GM19397 (cell line): ENCODE measurements around the gene NEGR1.
A peak's percentile ranks its signal among the peaks of the same experiment; 100 is the strongest.

Source experiments
- ATAC-seq: cut with Tn5 transposase; IDR thresholded peaks from one replicate; pipeline ENCODE4 v1.9.1; 2021; ENCODE audit warnings: mild to moderate bottlenecking, moderate library complexity; ENCODE audit not compliant: unreplicated experiment

Gene NEGR1

DNA sequence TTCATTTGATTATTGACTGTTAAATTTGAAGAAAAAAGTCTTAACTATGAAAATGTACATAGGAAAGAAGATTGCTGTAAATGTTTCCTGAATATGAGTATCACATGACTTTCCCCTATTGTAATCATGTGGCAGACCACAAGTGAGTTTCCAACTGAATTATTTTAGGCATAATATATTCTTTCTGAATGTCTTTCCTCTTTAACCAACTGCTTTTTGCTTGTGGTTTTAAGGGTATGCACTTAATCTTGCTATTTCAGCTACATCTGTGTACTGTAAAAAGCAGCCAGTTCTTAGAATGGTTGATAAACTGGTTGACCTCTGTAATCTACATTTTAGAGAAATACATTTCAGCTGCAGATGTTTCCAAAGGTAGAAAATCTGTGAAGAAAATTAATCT, 400.7 kb downstream of the NEGR1 start:
- ATAC-seq: no peak

DNA sequence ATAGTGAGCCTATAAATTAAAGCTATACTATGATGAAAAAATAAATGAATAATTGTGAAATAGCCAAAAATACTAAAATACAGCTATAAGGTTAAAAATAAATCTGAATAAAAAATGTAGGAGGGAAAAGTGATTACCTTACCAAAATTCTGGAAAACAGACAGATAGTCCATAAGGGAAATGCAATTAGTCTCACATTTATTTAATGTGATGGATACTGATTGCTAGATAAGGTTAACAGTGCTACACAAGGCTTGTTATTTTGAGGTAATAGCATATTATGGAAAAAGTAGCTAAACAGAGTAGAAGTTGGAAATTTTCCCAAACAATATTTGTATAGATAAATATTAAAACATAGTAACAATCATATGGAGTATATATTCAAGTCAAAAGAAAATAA, 413.0 kb downstream of the NEGR1 start:
- no peak for ATAC-seq

DNA sequence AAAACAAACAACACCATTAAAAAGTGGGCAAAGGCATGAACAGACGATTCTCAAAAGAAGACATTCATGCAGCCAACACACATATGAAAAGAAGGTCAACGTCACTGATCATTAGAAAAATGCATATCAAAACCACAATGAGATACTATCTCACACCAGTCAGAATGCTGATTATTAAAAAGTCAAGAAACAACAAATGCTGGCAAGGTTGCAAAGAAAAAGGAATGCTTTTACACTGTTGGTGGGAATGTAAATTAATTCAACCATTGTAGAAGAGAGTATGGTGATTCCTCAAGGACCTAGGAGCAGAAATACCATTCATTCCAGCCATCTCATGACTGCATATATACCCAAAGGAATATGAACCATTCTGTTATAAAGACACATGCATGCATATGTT, 419.6 kb downstream of the NEGR1 start:
- ATAC-seq: no peak

DNA sequence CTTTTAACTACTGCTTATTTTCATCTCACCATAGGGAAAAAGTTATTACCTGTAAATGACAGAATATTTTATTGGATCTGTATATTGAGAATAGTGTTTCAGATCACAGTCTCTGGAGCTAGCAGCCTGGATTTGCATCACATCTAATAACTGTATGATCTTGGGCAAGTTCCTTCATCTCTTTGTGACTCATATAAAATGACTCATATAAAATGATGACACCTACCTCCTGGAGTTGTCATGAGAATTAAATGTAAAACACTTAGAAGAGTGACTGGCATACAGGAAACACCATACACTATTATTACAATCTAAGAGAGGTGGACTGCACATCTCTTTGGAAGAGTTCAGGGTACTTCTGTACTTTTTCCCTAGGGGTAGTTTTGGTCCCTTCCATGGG, 421.3 kb downstream of the NEGR1 start:
- ATAC-seq: no peak

GRCh38 chr1:71859806-71860205, 422.5 kb downstream of the NEGR1 start:
- no peak for ATAC-seq

DNA sequence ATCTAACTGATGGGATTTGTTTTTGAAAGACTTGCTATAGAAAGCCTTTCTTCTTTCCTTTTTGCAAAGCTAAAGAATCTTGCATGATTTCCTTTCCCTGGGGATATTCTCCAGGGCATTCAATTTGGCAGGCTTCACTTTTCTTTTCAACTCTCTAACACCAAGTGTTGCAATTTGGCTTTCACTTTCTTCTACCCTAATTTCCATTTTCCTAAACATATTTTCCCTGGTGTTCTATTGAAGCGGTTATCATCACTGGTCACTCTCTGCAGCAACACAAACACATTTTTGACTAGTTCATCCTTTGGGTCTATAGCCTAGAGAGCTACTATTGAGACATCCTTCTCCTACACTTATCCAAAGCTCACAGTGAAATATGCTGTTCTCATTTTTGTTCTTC, 424.5 kb downstream of the NEGR1 start:
- ATAC-seq: no peak

DNA sequence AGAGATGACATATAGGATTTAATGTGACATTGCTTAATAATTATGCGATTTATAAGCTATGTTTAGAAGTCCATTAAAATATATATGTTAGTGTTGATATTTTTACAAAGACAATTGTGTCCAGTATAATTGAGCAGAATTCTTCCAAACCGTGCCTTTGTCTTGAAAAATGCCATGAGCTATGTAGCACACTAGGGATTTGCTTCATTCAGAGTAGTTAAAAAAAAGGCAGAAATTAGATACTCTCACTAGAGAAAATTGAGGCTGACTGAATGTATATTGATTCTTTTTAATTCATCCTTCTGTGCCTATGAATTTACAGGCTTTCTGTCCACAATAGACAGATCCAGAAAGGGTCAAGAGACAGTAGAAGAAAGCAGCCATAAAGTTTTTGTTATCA, 429.0 kb downstream of the NEGR1 start:
- ATAC-seq: no peak

- ATAC-seq: no peak
Observed at GRCh38 chr1:71850936-71851335, 431.4 kb downstream of the NEGR1 start.

GRCh38 chr1:71850515-71850914, 431.8 kb downstream of the NEGR1 start:
- ATAC-seq: no peak

GRCh38 chr1:71843012-71843411, 439.3 kb downstream of the NEGR1 start:
- no peak for ATAC-seq

DNA sequence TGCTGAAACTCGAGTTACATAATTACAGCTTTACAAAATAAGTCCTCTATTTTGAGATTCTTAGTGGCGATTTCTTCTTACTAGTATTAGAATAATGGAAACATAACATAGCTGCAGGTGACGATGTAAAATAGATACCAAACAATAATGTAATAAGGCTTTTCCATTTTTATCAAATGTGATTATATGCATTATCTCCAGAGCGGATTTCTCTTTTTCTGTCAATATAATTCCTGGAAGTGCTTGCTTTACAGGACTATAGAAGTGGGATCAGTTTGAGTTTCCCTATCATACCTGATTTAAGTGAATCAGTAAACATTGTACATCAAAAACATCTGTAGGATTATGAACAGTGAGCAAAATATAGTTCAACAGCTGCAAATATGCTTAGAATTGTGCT, 442.5 kb downstream of the NEGR1 start:
- ATAC-seq: no peak

GRCh38 chr1:71836904-71837303, 445.4 kb downstream of the NEGR1 start:
- ATAC-seq: no peak

- ATAC-seq: peak; percentile 94
Observed at GRCh38 chr1:71835442-71835813, 446.9 kb downstream of the NEGR1 start.

DNA sequence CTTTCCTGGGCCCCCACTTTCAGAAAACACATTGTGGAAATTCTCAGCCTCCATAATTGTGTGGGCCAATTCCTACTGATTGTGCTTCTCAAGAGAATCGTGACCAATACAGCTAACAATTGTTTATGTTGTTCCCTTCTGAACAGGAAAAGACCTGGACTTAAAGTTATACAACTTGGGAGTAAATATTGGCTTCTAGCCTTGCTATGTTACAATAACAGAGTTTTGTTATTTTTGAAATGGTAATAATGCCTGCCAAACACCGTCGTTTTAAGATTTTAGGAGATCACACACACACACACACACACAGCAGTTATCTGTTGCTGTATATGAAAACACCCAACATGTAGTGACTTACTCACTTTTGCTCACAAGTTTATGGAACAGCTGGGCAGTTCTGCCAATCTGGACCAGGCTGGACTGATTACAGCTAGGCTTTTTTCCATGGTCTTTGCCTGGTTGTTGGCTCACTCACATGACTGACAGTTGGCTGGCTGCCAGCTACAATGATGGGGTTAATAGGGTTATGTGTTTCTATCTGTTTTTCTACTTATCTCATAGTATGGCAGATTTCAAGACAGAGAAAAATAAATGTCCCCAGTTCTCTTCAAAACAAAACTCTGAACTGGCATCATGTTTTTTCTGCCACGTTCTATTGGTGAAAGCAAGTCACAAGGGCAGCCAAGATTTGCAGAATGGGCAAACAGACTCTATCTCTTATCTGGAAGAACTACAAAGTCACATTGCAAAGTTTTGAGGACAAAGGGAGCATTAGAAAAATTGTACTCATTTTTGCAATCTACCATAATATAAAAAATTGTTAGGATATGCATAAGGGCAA, 447.5 kb downstream of the NEGR1 start:
- ATAC-seq: peak; percentile 28

- no peak for ATAC-seq
Observed at GRCh38 chr1:71831646-71832045, 450.7 kb downstream of the NEGR1 start.

DNA sequence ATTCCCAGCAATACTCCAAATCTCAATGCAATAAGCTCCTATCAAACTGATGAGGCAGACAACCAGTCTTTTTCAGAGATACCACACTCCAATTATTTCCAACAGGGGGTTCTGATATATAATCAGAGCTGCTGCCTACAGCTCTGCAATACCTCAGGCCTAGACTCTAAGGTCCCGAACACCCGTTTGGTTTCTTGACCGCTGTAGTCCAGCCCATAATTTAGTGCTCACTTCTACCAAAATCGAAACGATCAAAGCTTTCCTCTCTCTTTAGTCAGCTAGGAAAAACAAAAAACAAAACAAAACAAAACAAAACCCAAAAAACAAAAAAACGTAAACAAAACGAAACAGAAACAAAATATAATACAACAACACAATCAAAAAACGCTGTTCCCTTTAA, 453.0 kb downstream of the NEGR1 start:
- no peak for ATAC-seq

DNA sequence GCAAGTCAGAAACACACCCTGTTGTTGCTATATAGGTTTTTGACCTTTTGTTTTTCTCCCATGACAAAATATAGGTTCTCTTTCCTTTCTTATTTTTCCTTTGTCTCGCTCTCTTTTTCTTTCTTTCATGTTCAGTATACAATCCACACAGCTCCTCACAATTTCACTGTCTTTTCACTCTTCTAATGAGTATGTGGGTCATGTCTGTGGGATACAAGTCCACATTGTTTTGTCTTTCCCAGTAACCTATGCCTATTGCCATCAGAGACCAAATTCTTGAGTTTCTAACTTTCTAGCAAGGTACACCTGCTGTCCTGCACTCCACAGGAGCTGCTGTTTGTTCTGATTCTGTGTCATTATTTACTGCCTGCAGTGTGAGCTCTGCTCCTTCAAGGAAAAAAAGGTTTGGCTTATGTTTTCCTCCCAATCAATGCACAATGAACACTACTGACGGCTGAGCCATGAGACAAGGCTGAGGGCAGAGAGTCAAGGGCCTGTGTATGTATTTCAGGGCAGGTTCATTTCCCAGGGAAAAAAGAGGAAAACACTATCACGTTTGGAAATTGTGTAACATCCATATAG, 453.8 kb downstream of the NEGR1 start:
- ATAC-seq: no peak

DNA sequence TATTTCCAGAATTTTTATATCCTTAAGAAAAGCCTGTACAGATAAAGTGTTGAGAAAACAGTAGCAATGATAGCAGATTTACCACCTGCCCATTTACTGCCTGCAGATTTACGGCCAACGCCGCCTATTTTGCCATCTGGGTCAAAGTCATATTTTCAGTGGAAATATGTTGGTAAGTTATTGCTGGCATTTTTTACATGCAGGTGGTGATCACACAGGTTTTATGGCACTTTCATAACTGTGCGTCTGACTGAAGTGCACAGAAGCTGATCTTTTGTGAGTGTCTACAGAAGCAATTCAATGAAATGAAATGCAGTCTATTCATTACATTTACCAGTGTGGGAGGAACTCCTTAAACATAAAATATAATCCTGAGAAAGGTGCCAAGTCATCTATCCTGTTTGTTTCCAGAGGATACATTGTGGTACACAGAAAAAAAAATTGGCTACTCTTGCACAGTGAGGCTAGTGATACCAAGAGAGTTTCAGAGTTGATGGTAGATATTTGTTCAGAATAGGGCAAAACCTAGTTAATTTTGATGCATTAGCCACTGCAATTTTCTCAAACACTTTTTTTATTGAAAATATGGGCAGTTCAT, 458.5 kb downstream of the NEGR1 start:
- ATAC-seq: no peak

DNA sequence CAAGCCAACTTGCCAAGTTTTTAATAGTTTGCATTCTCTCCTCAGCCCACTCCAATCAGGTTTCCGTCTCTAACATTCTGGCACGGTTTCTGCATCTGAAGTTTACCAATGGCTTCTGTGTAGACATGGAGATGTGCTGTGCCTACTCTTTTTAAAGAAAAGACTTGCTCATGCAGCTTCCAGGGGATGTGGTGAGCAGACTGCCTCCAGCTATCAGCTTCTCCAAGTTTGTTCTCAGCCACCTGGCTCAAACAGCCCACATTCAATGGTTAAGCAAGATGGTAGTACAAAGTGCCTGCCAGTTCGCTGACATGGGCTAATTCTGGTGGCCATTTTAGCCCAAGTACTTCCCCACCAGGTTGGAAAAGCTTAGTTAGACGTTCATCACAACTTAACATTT, 465.3 kb downstream of the NEGR1 start:
- no peak for ATAC-seq

- no peak for ATAC-seq
Observed at GRCh38 chr1:71809085-71809484, 473.3 kb downstream of the NEGR1 start.

DNA sequence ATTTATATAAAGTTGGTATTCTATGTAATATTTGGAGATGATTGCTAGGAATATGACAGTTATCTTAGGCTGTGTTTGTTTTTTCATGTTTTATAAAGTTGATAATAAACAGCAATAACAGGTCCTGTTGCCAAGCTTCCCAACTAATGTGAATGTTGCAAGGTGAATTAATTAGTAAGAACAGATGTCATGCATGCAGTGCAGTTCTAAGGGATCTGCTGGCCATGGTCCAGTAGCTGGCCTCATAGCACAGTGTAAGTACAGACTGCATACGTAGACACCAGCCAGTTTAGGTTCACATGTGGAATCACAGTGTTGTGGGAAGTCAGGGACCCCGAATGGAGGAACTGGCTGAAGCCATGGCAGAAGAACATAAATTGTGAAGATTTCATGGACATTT, 478.2 kb downstream of the NEGR1 start:
- ATAC-seq: no peak

- no peak for ATAC-seq
Observed at GRCh38 chr1:71796006-71796405, 486.3 kb downstream of the NEGR1 start.
